HG03064 (cell line): ENCODE results near the gene SLX9.

Experiments used
- ATAC-seq: cut with Tn5 transposase; IDR thresholded peaks from one replicate; pipeline ENCODE4 v1.9.1; 2021; ENCODE audit warnings: low read depth; ENCODE audit not compliant: unreplicated experiment

SLX9 gene

DNA sequence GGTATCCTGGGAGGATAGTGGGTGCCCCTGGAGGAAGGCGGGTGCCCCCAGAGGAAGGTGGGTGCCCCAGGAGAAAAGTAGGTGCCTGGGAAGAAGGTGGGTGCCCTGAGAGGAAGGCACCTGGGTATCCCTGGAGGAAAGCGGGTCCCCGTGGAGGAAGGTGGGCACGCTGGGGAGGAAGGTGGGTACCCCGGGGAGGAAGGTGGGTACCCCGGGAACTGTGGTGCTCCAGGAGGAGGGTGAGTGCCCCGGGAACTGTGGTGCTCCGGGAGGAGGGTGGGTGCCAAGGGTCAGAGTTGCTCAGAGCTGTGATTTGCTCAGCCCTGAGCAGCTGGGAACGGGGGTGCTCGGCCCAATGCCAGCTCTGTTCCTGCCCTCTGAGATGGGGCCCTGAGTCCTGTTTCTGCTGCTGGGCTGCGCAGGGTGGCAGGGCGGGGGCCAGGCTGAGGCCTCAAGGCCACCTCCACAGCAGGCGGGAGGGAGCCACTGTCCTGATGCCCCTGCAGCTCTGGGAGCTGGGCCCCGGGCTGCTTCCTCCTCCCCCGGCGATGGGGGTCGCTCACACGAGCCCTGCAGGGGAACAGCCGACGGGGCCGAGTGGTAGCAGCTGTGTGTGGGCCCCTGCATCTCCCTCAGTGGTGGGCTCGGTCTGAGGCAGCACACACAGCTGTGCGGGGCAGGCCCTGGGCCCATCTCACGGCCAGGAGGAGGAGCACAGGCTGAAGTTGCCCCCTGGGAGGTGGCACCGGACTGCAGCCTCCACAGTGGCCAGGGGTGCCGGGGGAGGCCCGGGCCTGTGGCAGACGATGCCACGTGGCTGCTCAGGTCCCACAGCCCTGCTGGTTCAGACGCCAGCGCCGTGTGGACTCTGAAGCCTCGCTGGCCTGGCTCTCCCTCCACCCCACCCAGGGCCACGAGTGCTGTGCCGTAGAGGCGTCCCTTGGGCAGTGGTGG, 57.4 kb downstream of the SLX9 start:
- no peak for ATAC-seq

DNA sequence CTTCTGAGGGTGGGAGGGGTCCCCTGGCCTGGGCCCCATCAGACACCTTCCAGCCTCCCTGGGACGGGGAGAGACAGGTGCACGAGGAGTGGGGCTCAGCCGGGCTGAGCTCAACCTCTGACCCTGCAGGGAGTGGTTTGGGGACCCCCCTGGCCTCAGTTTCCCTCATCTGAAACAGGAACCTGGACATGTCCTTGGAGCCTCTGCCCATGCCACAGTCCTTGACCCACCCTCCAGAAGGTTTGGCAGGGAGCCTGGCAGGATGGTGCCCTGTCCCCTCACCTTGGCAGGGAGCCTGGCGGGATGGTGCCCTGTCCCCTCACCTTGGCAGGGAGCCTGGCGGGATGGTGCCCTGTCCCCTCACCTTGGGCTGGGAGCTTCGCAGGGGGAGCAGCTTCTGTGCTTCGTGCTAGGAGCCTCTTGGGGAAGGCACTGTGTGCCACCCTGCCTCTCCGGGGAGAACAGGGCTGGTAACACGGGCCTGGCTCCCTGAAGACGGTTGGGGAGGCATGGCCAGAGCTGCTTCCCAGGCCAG, 58.3 kb downstream of the SLX9 start:
- ATAC-seq, result no peak

GRCh38 chr21:44998621-44999427, 59.0 kb downstream of the SLX9 start:
- no peak for ATAC-seq

- no peak for ATAC-seq
Measured at GRCh38 chr21:44999428-44999971, 59.7 kb downstream of the SLX9 start.

- ATAC-seq, result no peak
Measured at GRCh38 chr21:44999972-45000636, 60.3 kb downstream of the SLX9 start.

DNA sequence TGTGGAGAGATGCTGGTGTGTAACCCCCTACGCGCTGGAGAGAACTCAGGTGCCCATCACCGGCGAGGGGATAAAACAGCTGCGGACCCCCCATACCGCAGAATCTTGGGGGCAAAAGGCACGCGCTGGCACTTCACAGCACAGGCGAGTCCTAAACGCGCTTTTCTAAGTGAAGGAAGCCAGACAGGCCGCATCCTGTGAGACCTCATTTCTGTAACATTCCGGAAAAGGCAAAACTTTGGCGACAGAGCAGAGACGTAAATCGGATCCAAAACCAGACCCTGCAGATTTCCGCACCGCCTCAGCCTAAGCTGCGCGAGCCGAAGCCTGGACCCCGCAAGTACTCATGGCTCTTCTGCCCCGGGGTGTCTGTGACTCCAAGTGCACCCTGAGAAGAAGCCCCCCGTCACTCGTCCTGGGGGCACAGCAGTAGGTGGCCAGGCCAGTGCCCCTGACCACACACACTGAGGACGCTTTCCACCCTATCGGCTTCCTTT, 60.9 kb downstream of the SLX9 start:
- no peak for ATAC-seq

DNA sequence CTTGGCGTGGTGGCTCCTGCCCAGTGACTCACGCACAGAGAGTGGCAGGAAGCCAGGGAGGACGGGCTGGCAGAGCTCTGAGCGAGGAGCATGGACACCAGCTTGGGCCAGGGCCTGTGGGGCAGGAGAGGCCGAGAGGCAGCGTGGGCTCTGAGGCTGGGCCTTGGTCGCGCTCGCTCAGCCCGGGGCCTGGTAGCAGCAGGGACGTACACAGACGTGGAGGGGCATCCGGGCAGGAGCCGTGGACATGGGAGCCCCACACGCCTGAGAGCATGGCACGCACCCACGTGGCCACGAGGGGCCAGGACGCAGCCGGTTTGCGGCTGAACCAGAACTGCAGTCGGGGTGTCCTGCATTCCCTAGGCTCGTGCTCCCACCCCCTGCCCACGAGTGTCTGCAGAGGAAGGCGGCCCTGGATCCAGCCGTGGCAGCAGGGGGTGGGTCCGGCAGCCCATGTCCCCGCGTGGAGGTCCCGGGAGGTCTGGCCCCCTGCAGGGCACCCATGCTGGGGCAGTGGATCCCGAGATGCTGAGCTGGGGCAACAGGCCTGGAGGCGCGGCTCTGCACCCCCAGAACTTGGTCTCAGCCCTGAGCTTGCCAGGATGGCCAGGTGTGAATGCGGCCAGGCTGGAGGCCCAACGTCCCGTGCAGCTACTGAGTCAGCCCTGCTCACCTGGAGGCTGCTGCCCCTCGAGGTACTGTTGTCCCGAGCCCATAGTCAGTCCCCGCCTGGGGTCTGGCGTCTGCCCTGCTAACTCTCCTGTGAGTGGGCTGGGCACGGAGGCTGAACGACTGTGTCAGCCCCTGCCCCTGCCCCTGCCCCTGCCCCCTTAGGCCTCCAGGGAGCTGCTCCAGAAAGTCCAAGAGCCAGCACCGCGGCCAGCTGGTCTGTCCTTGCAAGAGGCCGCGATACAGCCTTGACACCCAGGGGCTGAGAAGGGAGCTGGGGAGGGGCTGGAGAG, 61.6 kb downstream of the SLX9 start:
- no peak for ATAC-seq

DNA sequence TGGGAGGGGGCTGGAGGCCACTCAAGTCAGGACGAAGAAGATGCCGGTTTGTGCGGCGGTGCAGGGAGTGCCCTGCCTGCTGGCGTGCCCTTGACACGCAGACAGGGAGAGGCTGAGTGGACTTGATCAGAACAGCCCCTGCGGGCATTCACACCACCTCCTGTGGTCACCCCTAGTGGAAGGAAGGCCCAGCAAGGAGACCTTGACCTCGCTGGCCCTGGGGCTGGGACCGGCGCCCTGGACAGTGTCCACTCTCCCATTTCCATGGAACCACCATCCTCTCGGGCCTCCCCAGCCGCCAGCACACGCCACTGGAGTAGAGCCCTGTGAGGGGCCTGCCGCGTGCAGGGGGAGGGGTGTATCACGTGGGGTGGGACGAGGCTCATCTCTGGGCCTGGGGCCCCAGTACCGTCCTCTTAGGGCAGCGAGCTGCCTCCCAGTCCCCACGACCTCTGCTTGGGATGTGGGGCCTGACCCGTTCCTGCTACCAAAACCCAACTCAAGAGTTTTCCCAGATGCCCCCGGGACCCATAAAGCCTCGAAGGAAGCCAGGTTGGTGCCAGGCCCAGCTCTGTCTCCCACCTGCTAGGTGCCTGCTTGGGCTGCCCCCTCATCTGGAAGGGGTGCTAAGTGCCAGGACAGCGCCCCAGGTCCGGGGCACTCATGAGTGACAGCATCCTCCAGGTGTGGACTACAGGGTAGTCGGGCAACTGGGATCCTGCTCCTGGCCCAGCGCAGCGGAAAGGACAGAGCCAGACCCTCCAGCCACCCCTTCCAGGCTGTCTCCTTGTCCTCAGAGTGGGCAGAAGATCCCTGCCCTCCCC, 62.8 kb downstream of the SLX9 start:
- no peak for ATAC-seq

- no peak for ATAC-seq
Measured at GRCh38 chr21:45003331-45004058, 63.7 kb downstream of the SLX9 start.

DNA sequence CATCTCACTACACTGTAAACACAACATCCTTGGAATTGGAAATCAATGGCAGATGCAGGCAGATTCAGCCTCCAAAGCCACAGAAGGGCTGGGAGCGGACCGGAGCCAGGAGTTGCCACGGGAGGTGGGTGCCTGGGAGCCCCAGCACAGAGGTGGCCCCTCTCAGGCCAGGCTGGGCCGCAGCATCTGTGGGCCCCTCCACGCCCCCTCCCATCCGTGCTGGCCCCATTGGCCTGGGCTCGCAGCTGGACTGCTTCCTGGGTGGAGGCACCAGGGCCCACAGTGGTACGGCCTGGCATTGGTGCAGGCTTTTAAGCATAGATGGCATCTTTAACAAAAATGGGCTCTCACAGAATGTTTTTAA, 64.2 kb downstream of the SLX9 start:
- ATAC-seq, result no peak

DNA sequence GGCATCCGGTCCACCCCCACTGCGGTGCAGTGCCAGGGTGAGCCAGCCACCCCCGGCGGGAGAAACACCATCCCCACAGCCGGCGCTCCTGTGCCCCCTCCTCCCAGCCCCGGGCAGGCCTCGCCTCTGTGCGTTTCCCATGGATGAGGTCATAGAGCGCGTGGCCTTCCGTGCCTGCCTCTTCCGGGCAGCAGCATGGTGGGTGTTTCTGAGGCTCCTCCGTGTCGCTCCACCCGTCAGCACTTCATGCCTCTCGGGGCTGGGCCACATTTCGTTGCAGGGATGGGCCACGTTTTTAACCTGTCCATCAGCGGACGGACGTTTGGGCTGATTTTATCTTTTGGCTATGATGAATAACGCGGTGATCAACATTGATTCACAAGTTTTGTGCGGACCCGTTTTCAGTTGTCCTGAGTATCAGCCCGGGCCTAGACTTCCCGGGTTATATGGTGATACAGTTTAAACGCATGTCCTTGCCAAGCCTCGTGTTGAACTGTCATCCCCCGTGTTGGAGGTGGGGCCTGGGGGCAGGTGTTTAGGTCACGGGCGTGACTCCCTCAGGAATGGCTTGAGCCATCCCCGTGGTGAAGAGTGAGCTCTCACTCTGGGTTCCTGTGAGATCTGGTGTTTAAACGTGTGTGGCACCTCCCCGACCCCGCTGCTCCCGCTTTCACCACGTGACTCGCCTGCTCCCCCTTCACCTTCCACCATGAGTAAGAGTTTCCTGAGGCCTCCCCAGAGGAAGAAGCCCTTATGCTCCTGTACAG, 64.8 kb downstream of the SLX9 start:
- ATAC-seq, result no peak

DNA sequence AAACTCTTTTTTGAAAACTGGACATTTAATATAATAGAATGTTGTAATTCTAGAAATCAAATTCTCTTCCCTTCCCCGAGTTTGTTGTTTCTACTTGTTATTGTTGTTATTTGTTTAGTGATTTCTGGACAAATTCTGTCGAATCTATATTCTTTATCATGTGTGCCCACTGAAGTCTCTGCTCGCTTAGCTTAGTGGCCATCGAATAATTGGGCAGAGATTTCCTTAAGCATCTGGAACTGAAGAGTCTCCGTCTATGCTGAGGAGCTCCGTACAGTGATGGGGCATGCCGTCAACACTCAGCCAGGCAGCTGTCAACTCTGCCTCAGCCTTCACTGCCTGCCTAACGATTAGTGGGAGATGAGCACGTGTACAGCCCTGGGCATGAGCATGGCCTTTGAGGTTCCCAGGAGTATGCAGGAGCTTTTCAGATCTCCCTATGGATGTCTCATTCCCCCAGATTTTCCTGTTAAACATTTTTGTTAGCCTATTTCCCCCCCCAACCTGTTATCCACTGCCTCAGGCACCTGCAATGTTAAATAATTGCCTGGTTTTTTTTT, 66.8 kb downstream of the SLX9 start:
- no peak for ATAC-seq

GRCh38 chr21:45009616-45010015, 69.8 kb downstream of the SLX9 start:
- no peak for ATAC-seq

DNA sequence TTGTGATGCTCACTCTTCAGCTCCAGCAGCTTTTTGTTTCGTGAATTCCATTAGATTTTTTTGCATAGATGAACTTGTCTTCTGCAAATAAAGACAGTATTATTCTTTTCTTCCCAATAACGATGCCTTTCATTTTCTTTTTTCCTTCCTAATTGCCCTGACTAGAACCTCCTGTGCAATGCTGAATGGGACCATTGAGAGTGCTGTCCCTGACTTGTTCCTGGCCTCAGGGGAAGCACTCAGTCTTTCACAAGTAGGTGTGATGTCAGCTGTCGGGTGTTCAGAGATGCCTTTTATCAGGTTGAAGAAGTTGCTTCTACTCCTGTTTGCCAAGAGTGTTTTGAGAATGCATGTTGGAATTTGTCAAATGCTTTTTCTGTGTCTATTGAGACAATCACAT, 70.3 kb downstream of the SLX9 start:
- no peak for ATAC-seq

DNA sequence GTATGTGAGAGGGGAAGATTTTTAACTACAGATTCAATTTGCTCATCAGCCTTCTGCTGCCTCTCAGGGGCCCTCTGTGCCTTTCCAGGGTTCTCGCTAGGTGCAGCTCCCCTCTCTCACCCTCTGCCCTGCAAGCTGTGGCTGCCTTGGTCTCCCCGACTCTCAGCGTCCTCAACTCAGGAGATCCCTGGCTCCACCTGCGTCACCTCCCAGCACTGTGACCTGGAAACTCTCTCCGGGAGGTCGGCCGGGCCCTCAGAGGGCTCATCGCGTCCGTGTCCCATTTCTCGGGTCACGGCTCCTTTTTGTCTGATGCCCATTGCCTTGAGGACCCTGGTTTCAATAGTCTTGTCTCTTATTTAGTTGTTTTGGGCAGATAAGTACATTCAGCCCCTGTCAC, 71.0 kb downstream of the SLX9 start:
- no peak for ATAC-seq

DNA sequence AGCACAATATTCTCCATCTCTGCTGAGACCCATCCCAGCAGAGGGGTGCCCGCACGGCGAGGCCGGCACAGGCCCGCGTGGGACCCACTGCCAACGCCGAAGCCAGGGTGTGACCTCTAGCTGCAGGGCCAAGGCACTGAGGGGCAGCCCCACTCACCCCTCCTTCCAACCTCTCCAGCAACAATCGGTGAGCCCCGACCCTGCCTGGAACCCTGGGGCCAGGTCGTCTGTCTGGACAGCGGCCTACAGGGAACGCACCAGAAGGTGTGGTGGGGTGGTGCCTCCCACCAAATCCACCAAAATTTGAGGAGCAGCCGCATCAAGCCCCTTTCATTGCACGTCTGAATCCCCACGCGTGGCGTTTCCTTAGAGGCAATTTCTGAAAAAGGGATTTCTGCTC, 71.6 kb downstream of the SLX9 start:
- ATAC-seq, result no peak
